H9 (cell line): ENCODE results near the gene ARID1A. TPM values are rescaled to one million over a fixed set of nuclear protein-coding genes. Genes with fewer than 3 reads are reported as not detected.

Source experiments
- DNase-seq: peaks from one replicate; pipeline ENCODE4 v3.0.0-alpha.2; 2017
- H2AFZ ChIP-seq: one replicate; pipeline ENCODE4 v1.6.1; 2013; ENCODE audit warnings: mild to moderate bottlenecking, low read length, control low read depth, moderate library complexity
- H2AK5ac ChIP-seq: 2 replicates; pipeline ENCODE4 v1.6.1; 2013; ENCODE audit warnings: low read length, control low read depth, mixed read lengths; ENCODE audit not compliant: insufficient read length
- H2BK120ac ChIP-seq: one replicate; pipeline ENCODE4 v1.6.1; 2013; ENCODE audit warnings: low read depth, mild to moderate bottlenecking, low read length, control low read depth, inconsistent platforms; ENCODE audit not compliant: poor library complexity, severe bottlenecking
- H2BK12ac ChIP-seq: 2 replicates; pipeline ENCODE4 v1.6.1; 2013; ENCODE audit warnings: low read length, control low read depth, mixed read lengths, low read depth; ENCODE audit not compliant: insufficient read length
- H2BK15ac ChIP-seq: 2 replicates; pipeline ENCODE4 v1.6.1; 2013; ENCODE audit warnings: low read depth, low read length, control low read depth
- H2BK20ac ChIP-seq: one replicate; pipeline ENCODE4 v1.6.1; 2013; ENCODE audit warnings: low read depth, mild to moderate bottlenecking, low read length, control low read depth, inconsistent platforms; ENCODE audit not compliant: poor library complexity, severe bottlenecking
- H2BK5ac ChIP-seq: 2 replicates; pipeline ENCODE4 v1.6.1; 2013; ENCODE audit warnings: low read length, control low read depth, mixed read lengths; ENCODE audit not compliant: insufficient read length
- H3K14ac ChIP-seq: 2 replicates; pipeline ENCODE4 v1.6.1; 2013; ENCODE audit warnings: low read length, control low read depth; ENCODE audit not compliant: insufficient read depth
- H3K18ac ChIP-seq: 2 replicates; pipeline ENCODE4 v1.6.1; 2013; ENCODE audit warnings: low read depth, mild to moderate bottlenecking, mixed read lengths, low read length, control low read depth; ENCODE audit not compliant: insufficient read length
- H3K23ac ChIP-seq: 2 replicates; pipeline ENCODE4 v1.6.1; 2013; ENCODE audit warnings: low read length, control low read depth, mixed read lengths, low read depth; ENCODE audit not compliant: insufficient read length
- H3K23me2 ChIP-seq: 2 replicates; pipeline ENCODE4 v1.6.1; 2013; ENCODE audit warnings: low read depth, mild to moderate bottlenecking, mixed read lengths, low read length, control low read depth; ENCODE audit not compliant: insufficient read length, poor library complexity, severe bottlenecking
- H3K27ac ChIP-seq: 2 replicates; pipeline ENCODE4 v1.5.1; 2013; ENCODE audit warnings: low read length, control low read depth, mixed read lengths, low read depth; ENCODE audit not compliant: insufficient read length
- H3K27me3 ChIP-seq: 2 replicates; pipeline ENCODE4 v1.6.1; 2013; ENCODE audit warnings: low read length, control low read depth, inconsistent platforms; ENCODE audit not compliant: insufficient read depth
- H3K4ac ChIP-seq: 2 replicates; pipeline ENCODE4 v1.6.1; 2013; ENCODE audit warnings: low read depth, mild to moderate bottlenecking, control low read depth, inconsistent platforms, low read length, moderate library complexity
- H3K4me1 ChIP-seq: 2 replicates; pipeline ENCODE4 v1.6.1; 2013; ENCODE audit warnings: low read length, control low read depth, inconsistent platforms; ENCODE audit not compliant: insufficient read depth
- H3K4me2 ChIP-seq: 2 replicates; pipeline ENCODE4 v1.6.1; 2013; ENCODE audit warnings: low read length, control low read depth, mixed read lengths; ENCODE audit not compliant: insufficient read length, insufficient read depth
- H3K56ac ChIP-seq: 2 replicates; pipeline ENCODE4 v1.6.1; 2013; ENCODE audit warnings: low read depth, mild to moderate bottlenecking, mixed read lengths, low read length, control low read depth; ENCODE audit not compliant: insufficient read length
- H3K79me1 ChIP-seq: 2 replicates; pipeline ENCODE4 v1.6.1; 2013; ENCODE audit warnings: low read depth, mild to moderate bottlenecking, moderate library complexity, low read length, control low read depth, inconsistent platforms; ENCODE audit not compliant: insufficient read depth, poor library complexity, severe bottlenecking
- H3K79me2 ChIP-seq: 2 replicates; pipeline ENCODE4 v1.6.1; 2013; ENCODE audit warnings: low read length, control low read depth, inconsistent platforms; ENCODE audit not compliant: insufficient read depth
- H3K9ac ChIP-seq: 2 replicates; pipeline ENCODE4 v1.6.1; 2013; ENCODE audit warnings: low read length, control low read depth, mixed read lengths; ENCODE audit not compliant: insufficient read length; ENCODE audit errors: extremely low read depth
- H3K9me3 ChIP-seq: one replicate; pipeline ENCODE4 v1.6.1; 2013; ENCODE audit warnings: low read depth, low read length, inconsistent platforms; ENCODE audit not compliant: control insufficient read depth
- H3T11ph ChIP-seq: one replicate; pipeline ENCODE4 v1.6.1; 2013; ENCODE audit warnings: mild to moderate bottlenecking, low read length, control low read depth, inconsistent platforms
- H4K20me1 ChIP-seq: one replicate; pipeline ENCODE4 v1.6.1; 2013; ENCODE audit not compliant: control insufficient read depth, insufficient read length, insufficient read depth
- H4K5ac ChIP-seq: 2 replicates; pipeline ENCODE4 v1.6.1; 2013; ENCODE audit warnings: low read depth, mild to moderate bottlenecking, mixed read lengths, low read length, control low read depth; ENCODE audit not compliant: insufficient read length
- H4K8ac ChIP-seq: replicated peaks from 2 replicates; pipeline ENCODE4 v1.6.1; 2013; ENCODE audit warnings: low read length, control low read depth, mixed read lengths, low read depth; ENCODE audit not compliant: insufficient read length
- H4K91ac ChIP-seq: 2 replicates; pipeline ENCODE4 v1.6.1; 2013; ENCODE audit warnings: low read depth, mild to moderate bottlenecking, moderate library complexity, mixed read lengths, low read length, control low read depth; ENCODE audit not compliant: insufficient read length
- H3K27ac Mint-ChIP-seq, 3 experiments: 2 replicates in 2 of 3; 3 replicates in 1 of 3; pipeline ENCODE4 v1.8.0; 2020 to 2021; ENCODE audit warnings: mixed read lengths in 3 of 3, mild to moderate bottlenecking in 1 of 3, moderate library complexity in 1 of 3
- H3K27me3 Mint-ChIP-seq: 2 replicates; pipeline ENCODE4 v1.8.0; 2021; ENCODE audit warnings: low read depth, mild to moderate bottlenecking, moderate library complexity, mixed read lengths
- H3K36me3 Mint-ChIP-seq, 3 experiments: 2 replicates in 2 of 3; 3 replicates in 1 of 3; pipeline ENCODE4 v1.8.0; 2020 to 2021; ENCODE audit warnings: low read depth in 3 of 3, mixed read lengths in 3 of 3; ENCODE audit not compliant: insufficient read depth in 1 of 3
- H3K4me1 Mint-ChIP-seq, 2 experiments: 2 replicates each; pipeline ENCODE4 v1.8.0; 2020; ENCODE audit warnings: mixed read lengths in 2 of 2
- H3K4me3 Mint-ChIP-seq, 2 experiments: 2 replicates in 1 of 2; 3 replicates in 1 of 2; pipeline ENCODE4 v1.8.0; 2020 to 2021; ENCODE audit warnings: mild to moderate bottlenecking in 2 of 2, mixed read lengths in 2 of 2, moderate library complexity in 1 of 2
- H3K9me3 Mint-ChIP-seq, 2 experiments: 2 replicates in 1 of 2; 3 replicates in 1 of 2; pipeline ENCODE4 v1.8.0; 2020; ENCODE audit warnings: mild to moderate bottlenecking in 2 of 2, mixed read lengths in 2 of 2, moderate library complexity in 1 of 2
- total RNA-seq: library from RNA; stranded (reverse); gene quantifications from 2 replicates; pipeline ENCODE4 v1.2.1, GENCODE V29; 2021
- TF ChIP-seq, protein P1 (sequence below): fragments of 200-600 bp; sonication (generic); conservative IDR thresholded peaks from 3 replicates; pipeline ENCODE4 v1.8.0; 2021; ENCODE audit warnings: antibody characterized with exemption, mild to moderate bottlenecking

ARID1A gene
- total RNA-seq, 1 experiment from 2014 or later, result 147 TPM

DNA sequence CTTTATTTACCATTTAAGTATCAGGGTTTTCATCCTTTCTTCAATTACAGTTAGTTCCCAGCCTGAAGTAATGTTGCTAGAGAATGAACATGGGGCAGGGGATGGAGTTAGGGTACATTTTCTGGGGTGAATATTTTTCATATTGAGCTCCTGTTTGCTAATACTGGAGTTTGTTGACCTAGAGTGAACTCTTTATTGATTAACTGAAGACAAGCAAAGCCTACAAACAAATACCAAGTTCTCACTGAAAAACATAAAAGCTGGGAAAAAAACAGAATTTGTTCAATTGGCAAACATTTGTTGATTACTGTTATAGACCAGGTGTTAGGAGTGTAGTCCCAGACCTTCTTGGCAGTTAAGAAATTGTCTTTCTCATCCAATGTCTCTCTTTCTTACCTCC lies 63.7 kb downstream of the ARID1A start:
- H4K91ac ChIP-seq, result no peak overlapping the region
- H2BK120ac ChIP-seq, result no peak overlapping the region
- H3K27me3 Mint-ChIP-seq, result no peaks in the 10 kb centered on the region; the same call in 1 of the 2 replicates
- H3K56ac ChIP-seq, result no peak overlapping the region
- no peak overlapping the region for H3K4me3 Mint-ChIP-seq
- no peak overlapping the region; a peak in 1 of 7 replicates for H3K27ac Mint-ChIP-seq
- H3K4me1 ChIP-seq, result no peaks in the 10 kb centered on the region
- H3K23ac ChIP-seq, result no peak overlapping the region
- H3K23me2 ChIP-seq, result no peaks in the 10 kb centered on the region
- H3T11ph ChIP-seq, result no peak overlapping the region
- H4K5ac ChIP-seq, result no peak overlapping the region
- H3K9me3 ChIP-seq, result no peaks in the 10 kb centered on the region
- no peak overlapping the region for H3K14ac ChIP-seq
- H3K9me3 Mint-ChIP-seq, result no peaks in the 10 kb centered on the region
- H4K8ac ChIP-seq, result no peak overlapping the region
- no peak overlapping the region for H3K27ac ChIP-seq
- no peak overlapping the region for H3K9ac ChIP-seq
- peaks cover 0 to 3% of the 10 kb centered on the region in 2 experiments; a peak in 2 of 4 replicates for H3K4me1 Mint-ChIP-seq
- no peak overlapping the region for H2BK12ac ChIP-seq
- H2AK5ac ChIP-seq, result no peak overlapping the region
- H2BK20ac ChIP-seq, result no peak overlapping the region
- H3K18ac ChIP-seq, result no peak overlapping the region
- no peak overlapping the region for H2BK15ac ChIP-seq
- H3K36me3 Mint-ChIP-seq, result peaks cover 35 to 75% (median 64%) of the 10 kb centered on the region in 3 experiments
- no peak for DNase-seq
- no peaks in the 10 kb centered on the region for H3K79me1 ChIP-seq
- H3K79me2 ChIP-seq, result no peaks in the 10 kb centered on the region
- no peak overlapping the region for H3K4ac ChIP-seq
- no peak overlapping the region for H2AFZ ChIP-seq
- H2BK5ac ChIP-seq, result no peak overlapping the region
- H3K27me3 ChIP-seq, result no peaks in the 10 kb centered on the region
- no peaks in the 10 kb centered on the region for H4K20me1 ChIP-seq
- TF ChIP-seq, protein P1, sequence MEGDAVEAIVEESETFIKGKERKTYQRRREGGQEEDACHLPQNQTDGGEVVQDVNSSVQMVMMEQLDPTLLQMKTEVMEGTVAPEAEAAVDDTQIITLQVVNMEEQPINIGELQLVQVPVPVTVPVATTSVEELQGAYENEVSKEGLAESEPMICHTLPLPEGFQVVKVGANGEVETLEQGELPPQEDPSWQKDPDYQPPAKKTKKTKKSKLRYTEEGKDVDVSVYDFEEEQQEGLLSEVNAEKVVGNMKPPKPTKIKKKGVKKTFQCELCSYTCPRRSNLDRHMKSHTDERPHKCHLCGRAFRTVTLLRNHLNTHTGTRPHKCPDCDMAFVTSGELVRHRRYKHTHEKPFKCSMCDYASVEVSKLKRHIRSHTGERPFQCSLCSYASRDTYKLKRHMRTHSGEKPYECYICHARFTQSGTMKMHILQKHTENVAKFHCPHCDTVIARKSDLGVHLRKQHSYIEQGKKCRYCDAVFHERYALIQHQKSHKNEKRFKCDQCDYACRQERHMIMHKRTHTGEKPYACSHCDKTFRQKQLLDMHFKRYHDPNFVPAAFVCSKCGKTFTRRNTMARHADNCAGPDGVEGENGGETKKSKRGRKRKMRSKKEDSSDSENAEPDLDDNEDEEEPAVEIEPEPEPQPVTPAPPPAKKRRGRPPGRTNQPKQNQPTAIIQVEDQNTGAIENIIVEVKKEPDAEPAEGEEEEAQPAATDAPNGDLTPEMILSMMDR, result no peak
- H3K4me2 ChIP-seq, result no peak overlapping the region
